GM10248 (cell line): ENCODE results near the gene ZSCAN9.

ENCODE experiments used
- CTCF ChIA-PET: fragments of 300-600 bp; sonication (Branson Sonifier 250); formaldehyde crosslinking; extraction: SDS; loops from one replicate; lab custom pipeline; 2021; ENCODE audit warnings: antibody characterized with exemption; lab: Yijun Ruan, JAX
- POLR2A ChIA-PET: fragments of 350-650 bp; sonication (Branson Sonifier 250); formaldehyde crosslinking; extraction: SDS; loops from one replicate; lab custom pipeline; 2020; ENCODE audit warnings: antibody characterized with exemption; lab: Yijun Ruan, JAX
- DNase-seq: peaks from one replicate; pipeline ENCODE4 v3.0.0; 2012; ENCODE audit errors: extremely low spot score
- TF ChIP-seq, protein P1 (sequence below): IDR thresholded peaks from 2 replicates; pipeline ENCODE4 v1.5.1; 2012; ENCODE audit warnings: mild to moderate bottlenecking, low read depth; ENCODE audit errors: extremely low read depth, missing control alignments, control extremely low read depth

The ZSCAN9 gene

DNA sequence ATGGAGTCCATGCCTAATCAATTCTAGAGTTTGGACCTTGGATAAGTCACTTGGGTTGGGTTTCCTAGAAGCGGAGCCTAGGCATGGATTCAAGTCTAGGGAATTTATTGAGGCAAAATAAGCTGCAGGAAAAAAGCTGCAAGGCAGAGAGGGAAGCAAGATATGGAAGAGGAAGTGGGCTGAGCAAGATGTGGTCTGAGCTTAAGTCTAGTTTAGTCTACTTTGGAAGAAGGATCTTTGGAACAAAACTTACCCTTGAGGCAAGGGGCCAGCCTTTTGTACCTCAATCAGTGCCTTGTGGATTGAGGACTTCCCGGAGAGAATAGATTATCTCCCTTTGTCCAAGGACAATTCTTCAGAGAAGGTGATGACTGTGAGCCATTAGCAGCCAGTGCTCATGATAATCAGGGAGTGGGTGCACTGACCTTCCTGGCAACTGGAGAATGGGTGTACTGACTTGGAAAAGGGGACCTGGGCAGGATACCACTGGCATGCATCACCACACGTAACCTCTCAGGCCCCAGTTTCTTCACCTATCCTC, 10.9 kb downstream of the ZSCAN9 start:
- DNase-seq: no peak
- ChIA-PET POLR2A (no interaction called here), CTCF (no interaction called here)
- TF ChIP-seq, protein P1, sequence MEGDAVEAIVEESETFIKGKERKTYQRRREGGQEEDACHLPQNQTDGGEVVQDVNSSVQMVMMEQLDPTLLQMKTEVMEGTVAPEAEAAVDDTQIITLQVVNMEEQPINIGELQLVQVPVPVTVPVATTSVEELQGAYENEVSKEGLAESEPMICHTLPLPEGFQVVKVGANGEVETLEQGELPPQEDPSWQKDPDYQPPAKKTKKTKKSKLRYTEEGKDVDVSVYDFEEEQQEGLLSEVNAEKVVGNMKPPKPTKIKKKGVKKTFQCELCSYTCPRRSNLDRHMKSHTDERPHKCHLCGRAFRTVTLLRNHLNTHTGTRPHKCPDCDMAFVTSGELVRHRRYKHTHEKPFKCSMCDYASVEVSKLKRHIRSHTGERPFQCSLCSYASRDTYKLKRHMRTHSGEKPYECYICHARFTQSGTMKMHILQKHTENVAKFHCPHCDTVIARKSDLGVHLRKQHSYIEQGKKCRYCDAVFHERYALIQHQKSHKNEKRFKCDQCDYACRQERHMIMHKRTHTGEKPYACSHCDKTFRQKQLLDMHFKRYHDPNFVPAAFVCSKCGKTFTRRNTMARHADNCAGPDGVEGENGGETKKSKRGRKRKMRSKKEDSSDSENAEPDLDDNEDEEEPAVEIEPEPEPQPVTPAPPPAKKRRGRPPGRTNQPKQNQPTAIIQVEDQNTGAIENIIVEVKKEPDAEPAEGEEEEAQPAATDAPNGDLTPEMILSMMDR: no peak

DNA sequence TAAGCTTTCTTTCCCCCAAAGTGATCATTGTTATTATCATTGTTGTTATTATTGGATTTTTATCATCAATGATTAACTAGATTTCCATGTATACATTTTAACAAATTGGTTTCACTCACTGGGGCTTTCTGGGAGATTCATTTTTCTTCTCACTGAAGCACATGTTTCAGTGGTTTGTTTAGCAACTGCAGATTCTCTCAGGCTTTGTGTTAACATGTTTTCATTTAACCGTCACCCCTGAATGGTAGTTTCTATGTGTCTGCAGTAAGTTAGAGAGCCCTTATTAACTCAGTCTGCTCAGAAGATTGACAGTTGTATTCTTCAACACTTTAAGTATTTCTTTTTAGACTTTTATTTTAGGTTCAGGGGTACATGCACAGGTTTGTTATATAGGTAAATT, 14.6 kb downstream of the ZSCAN9 start:
- CTCF ChIA-PET: no interaction called here
- no peak for DNase-seq
- POLR2A ChIA-PET: no interaction called here
- TF ChIP-seq, protein P1: no peak

DNA sequence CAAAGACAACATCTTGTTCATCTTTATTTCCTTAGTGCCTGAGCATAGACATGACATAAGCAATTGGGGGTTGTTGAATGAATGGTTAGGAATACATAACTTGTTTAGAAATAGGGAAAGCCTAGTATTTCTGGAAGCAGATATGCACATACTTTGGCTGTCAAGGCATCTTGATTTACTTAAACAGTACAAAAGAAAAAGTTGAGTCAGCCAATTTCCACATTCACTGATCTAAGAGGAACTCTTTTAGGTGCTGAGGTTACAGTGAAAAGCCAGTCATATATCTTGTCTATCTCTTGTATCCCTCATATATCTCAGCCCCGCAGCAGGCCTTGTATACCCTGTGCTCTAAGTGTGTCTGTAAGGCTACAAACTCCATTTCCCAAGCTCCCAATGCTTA, 15.4 kb downstream of the ZSCAN9 start:
- TF ChIP-seq, protein P1: no peak
- no peak for DNase-seq
- ChIA-PET POLR2A (no interaction called here), CTCF (no interaction called here)

DNA sequence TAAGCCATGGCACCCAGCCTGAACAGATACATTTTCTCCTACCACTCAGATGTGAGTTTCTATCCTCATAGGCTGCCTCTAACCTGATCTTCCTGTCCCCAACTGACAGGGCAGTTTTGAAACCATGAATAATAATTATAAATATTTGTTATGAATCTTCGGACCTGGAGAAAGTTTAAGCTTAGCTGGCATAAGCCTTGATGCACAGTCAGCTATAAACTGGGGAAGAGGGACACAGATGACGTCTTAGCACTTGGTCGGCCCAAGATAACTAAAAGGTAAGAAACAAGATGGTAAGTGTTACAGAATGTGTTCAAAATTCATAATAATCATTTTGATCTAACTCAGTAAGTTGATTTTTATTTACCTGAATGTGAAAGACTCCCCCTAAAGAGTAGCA, 18.9 kb downstream of the ZSCAN9 start:
- ChIA-PET POLR2A (no interaction called here), CTCF (interaction anchor here (1.7 kb wide), 1 partner anchor 11 kb away, joined by 5 read pairs; no protein-coding TSS in a partner anchor)
- no peak for DNase-seq
- TF ChIP-seq, protein P1: no peak

DNA sequence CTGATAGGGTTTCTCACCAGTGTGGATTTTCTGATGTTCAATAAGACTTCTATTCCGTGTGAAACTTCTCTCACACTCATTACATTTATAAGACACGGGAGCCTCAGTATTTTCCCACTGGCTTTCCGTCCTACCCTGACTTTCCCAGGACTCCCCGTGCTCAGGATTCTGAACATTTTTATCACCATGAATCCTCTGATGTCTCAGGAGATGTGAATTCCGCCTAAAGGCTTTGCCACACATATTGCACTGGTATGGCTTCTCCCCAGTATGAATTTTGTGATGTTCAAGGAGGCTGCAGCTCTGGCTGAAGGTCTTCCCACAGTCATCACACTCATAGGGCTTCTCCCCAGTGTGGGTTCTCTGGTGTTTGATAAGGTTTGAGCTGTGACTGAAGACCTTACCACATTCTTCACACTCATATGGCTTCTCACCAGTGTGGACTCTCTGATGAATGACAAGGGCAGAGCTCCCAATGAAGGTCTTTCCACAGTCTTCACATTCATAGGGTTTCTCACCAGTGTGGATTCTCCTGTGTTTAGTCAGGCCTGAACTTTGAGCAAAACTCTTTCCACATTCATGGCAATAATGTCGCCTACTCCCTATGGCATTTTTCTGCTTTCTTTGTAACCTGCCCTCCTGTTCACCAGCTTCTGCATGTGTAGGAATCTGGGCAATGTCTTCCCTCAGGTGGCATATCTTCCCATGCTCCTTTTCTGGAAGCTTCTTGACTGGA, 20.3 kb downstream of the ZSCAN9 start:
- CTCF ChIA-PET: interaction anchor here (1.2 to 1.6 kb wide), 2 partner anchors 15 to 111 kb away, joined by 3 to 4 read pairs; no protein-coding TSS in a partner anchor
- TF ChIP-seq, protein P1: no peak
- POLR2A ChIA-PET: no interaction called here
- no peak for DNase-seq

DNA sequence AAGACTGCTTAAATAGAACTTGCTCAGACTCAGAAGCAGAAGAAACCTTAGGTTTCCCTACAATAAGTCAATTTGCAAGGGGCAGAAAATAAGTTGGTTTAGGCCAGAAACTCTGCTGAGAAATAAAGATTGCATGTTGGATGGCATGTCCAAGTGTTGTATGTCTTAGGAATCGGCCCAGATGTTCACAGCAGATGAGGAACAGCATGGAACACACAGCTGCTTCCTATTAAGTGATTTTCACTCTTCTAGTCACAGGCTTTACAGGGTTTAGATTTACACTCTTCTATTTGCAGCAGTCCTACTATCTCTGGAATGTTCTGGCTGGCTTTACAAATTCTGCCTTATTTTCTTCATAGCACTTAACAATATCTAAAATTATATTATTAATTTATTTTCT, 23.8 kb downstream of the ZSCAN9 start:
- TF ChIP-seq, protein P1: no peak
- CTCF ChIA-PET: interaction anchor here (1.0 kb wide), 1 partner anchor 18 kb away, joined by 3 read pairs; the partner anchor contains the start of gene ZSCAN26
- no peak for DNase-seq
- POLR2A ChIA-PET: no interaction called here
